T47D (cell line): ENCODE data around the gene NR1H2.
"Not testable (repeated sequence)": the region's sequence is repeated elsewhere in the genome, so short reads cannot be mapped to it uniquely, and the experiment has no call there.

ENCODE experiments used
- DNase-seq, 2 experiments: peaks; one replicate each; pipeline versions ENCODE4 v3.0.0 to v3.0.0-alpha.2; 2011 to 2012; ENCODE audit warnings: low read depth in 1 of 2, low spot score in 1 of 2
- JUND ChIP-seq: IDR thresholded peaks from 2 replicates; pipeline ENCODE4 v1.6.1; 2012; ENCODE audit warnings: low read depth
- in situ Hi-C: cut with HindIII; loops from 2 replicates; pipeline ENCODE4 v1.10.0; 2016; ENCODE audit warnings: low sequenced_read_pairs, low pct_unique_long_range_greater_than_20kb

Gene NR1H2

GRCh38 chr19:50387176-50387867, 11.1 kb downstream of the NR1H2 start:
- no peak for DNase-seq
- in situ Hi-C loops = no loop called here
- TF ChIP-seq JUND = no peak

GRCh38 chr19:50387868-50388245, 11.6 kb downstream of the NR1H2 start:
- no peak for DNase-seq
- in situ Hi-C loops = no loop called here
- no peak for TF ChIP-seq JUND

GRCh38 chr19:50390295-50390694, 14.0 kb downstream of the NR1H2 start:
- DNase-seq, in situ Hi-C loops: not testable (repeated sequence)

- in situ Hi-C loops, DNase-seq: not testable (repeated sequence)
Measured at GRCh38 chr19:50390952-50391351, 14.7 kb downstream of the NR1H2 start.

GRCh38 chr19:50392759-50393158, 16.5 kb downstream of the NR1H2 start:
- in situ Hi-C loops = no loop called here
- TF ChIP-seq JUND = no peak
- DNase-seq = no peak

- no peak for TF ChIP-seq JUND
- in situ Hi-C loops = no loop called here
- DNase-seq = no peak
Measured at GRCh38 chr19:50393589-50393988, 17.3 kb downstream of the NR1H2 start.

GRCh38 chr19:50394017-50394416, 17.8 kb downstream of the NR1H2 start:
- DNase-seq = no peak
- in situ Hi-C loops = no loop called here
- TF ChIP-seq JUND = no peak

- no peak for DNase-seq
- in situ Hi-C loops = no loop called here
- TF ChIP-seq JUND = no peak
Measured at GRCh38 chr19:50398675-50399367, 22.6 kb downstream of the NR1H2 start.

GRCh38 chr19:50399368-50399745, 23.1 kb downstream of the NR1H2 start:
- in situ Hi-C loops = no loop called here
- no peak for DNase-seq
- TF ChIP-seq JUND = no peak

GRCh38 chr19:50401605-50402450, 25.6 kb downstream of the NR1H2 start:
- TF ChIP-seq JUND = no peak
- DNase-seq = no peak
- in situ Hi-C loops = no loop called here

- in situ Hi-C loops = no loop called here
- no peak for DNase-seq
- no peak for TF ChIP-seq JUND
Measured at GRCh38 chr19:50402544-50403301, 26.5 kb downstream of the NR1H2 start.

GRCh38 chr19:50406156-50406820, 30.0 kb downstream of the NR1H2 start:
- in situ Hi-C loops = no loop called here
- no peak for TF ChIP-seq JUND
- DNase-seq = no peak
